ENCODE measurements around the gene NOX3.
"Not testable (repeated sequence)": the region's sequence is repeated elsewhere in the genome, so short reads cannot be mapped to it uniquely, and the experiment has no call there.

Gene NOX3

DNA sequence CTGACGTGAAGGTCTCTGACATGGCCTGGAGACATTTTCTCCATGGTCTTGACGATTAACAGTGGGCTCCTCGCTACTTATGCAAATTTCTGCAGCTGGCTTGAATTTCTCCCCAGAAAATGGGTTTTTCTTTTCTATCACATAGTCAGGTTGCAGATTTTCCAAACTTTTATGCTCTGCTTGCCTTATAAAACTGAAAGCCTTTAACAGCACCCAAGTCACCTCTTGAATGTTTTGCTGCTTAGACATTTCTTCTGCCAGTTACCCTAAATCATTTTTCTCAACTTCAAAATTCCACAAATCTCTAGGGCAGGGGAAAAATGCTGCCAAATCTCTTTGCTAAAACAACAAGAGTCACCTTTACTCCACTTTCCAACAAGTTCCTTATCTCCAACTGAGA is 12.9 kb upstream of the NOX3 start:
- DNase-seq = not testable (repeated sequence)

DNA sequence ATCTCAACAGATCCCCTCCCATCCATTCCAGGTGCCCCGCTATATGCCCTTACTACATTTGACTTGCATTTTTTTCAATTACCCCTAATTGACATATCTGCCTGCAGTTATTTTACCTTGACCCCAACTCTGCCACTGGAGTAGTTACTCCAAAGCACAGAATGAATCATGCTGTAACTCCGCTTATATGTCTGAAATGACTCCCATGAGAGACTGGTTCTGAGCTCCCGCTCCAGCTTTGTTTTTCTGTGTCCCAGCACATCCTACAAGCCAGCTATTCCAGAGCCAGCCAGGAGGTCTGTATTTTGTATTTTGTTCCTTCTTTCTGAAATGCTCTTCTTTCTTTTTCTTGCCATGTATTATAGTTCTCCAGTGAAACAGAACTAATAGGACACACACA is 10.9 kb upstream of the NOX3 start:
- no peak for DNase-seq

DNA sequence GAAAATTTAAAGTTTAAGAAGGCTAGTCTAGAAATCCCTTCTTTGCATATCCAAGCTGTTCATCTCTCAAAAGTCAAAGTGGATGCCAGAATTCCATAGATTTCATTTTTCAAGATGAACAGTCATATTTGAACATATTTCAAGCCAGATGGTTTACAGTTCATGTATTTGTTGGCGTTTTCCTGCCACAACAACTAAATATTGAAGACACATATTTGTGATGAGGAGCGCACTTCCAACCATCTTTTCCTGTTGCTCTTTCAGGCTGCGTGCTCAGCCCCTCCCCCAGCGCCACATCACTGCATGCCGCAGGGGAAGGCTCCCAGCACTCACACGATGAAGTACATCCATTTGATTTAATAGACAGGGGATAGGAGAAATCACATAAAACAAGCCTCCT is 5.9 kb upstream of the NOX3 start:
- DNase-seq = no peak

DNA sequence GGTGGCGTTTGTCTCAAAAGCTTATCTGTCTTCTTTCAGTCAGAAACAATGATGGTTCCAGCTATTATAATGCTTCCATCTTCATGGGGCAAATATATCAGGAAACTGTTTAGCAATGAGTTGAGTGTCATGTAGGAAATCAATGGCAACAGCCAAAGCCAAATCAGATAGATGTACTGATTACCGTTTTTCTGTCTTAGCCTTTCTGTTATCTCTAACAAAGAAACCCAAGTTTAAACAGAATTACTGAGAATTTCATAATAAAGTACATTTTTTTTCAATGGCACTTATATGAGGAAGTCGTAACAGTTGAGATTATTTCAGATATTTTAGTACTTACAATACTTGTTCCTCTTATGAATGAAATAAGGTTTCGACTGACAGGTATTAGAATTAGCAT is 1.2 kb downstream of the NOX3 start:
- DNase-seq = no peak

DNA sequence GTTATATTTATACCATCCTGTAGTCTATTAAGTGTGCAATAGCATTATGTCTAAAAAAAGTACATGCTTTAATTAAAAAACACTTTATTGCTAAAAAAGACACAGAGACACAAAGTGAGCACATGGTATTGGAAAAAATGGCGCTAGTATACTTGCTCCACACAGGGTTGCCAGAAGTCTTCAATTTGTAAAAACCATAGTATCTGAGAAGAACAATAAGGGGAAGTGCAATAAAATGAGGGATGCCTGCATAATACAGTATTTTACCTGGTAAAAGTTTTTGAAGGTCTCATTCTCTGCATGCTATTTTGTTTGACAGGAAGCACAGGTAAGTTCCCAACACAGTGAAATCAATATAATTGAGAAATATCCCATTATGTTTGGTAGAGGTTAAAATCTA is 1.6 kb downstream of the NOX3 start:
- DNase-seq = no peak

DNA sequence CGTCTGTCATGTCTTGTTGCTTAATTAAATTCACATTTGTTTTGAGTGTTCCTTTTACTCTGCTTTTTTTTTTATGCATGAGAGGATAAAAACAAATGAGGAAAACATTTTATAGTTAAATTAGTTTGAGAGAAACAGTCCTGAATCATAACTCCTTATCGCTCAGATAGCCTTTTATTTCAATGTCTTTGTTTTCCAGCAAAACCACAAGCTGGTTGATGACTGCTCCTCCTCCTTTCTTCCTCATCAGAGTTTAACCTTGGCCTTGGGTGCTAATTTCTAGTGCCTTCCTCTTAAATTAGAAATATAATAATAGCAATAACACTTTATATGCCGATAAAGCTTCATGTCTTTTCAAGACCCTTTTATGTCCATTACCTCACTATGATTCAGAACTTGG is 3.1 kb downstream of the NOX3 start:
- DNase-seq = no peak

DNA sequence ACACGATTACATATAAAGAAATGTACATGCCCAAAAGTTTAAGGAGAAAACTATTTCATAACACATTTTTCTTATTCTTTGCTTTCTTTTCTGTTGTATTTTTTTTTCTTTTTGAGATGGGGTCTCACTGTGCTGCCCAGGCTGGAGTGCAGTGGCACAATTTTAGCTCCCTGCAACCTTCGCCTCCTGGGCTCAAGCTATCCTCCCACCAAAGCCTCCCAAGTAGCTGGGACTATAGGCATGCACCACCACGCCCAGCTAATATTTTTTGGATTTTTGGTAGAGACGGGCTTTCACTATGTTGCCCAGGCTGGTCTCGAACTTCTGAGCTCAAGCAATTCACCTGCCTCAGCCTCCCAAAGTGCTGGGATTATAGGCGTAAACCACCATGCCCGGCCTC is 4.1 kb downstream of the NOX3 start:
- DNase-seq = not testable (repeated sequence)

DNA sequence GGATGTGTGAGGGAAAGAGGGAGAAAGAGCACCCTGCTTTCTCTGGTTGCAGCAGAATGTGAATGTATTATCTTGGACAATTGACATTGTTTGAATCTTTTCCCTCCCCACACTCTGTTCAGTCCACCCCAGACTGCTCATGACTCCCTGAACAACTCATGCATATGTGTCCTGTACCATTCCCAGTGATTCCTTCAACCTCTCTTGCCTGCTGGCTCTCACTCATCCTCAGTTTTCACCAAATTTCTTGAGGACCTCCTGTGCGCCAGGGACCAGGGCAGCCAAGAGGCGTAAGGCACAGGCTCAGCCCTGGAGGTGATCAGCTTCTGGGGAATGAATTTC is 5.4 kb downstream of the NOX3 start:
- DNase-seq = no peak

DNA sequence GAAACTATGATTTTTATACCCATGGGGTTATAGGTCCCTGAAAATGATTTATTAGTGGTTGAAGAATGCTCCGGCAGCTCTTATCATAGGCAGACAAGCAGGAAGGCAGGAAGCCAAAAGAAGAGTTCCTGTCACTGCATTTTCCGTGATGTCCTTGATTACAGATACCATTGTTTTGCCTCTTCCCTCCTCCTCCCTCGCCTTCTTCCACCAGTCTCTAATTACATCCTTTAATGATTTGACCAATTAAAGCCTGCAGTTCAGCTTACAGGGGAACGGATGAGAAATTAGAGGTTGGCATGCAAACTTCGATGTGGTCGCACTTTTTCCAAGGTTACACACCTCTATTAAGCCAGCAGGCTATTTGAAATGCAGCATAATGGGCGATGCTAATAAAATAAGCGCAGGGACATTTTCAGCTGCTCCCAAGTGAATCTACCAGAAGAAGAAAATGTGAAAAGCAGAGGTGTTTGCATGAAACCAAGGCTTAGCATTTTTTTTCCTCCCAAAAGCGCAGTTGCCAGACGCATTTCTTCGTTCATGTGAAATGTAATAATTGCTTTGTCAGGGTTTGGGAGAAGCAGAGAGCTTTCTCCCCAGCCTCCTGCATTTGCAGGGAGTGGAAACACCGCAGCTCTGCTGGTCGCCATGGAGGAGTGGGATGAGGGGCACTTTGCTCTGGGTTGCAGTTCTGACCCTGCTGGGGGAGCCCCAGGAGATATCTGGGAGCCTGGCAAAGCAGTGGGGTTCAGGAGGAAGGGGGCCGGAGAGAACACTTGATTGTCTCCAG is 6.0 kb downstream of the NOX3 start:
- DNase-seq = no peak

DNA sequence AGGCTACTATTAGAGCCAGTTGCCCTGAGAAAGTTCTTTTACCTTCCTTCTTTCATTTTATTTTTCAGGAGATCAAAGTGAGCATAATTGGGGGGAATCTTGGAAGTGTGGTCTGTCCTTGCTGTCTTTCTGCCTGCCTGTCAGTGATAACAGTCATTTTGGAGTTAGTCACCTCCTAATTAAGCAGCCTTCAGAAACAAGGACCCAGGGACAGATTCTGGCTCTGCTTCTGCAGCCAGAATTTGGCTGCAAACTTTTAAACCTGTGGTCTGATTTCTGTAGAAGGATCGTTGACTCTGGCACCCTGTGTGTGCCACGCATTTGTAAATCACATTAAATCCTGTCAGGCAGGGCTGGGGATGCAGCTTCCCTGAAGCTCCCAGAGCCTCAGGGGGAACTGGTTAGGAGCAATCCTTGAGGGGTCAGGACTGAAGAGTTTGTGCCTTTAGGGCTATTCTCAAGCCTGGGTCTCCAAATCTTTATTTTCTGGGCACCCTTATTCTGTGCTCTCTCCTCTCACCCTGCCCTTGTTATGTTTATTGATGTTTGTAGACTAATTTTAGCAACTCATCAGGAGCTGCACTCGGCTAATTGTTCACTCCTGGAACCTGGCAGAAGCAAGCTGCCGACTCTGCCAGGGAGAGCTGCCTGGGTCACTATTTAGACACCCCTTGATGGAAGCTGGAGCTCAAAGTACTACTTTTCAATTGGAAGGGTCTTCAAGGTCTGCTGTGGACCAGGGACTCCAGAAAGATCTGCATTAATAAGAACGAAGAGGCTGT is 6.8 kb downstream of the NOX3 start:
- DNase-seq = no peak

DNA sequence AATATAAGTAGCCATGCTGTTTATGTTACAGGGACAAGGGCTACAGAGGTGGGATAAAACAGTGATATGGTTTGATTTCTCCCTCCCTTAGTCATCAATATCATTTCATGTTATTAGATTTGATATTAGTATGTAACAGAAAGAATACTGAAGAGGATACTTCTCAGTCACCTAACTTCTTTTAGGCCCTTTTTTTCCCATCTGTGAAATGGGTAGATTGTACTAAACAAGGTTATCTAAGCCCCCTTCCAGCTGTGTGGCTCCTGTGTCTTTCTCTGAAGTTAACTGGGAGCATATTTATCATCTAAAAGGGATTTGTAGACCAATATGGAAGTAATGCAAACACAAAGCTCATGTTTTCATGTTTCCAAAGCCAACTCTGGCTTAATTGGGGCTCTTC is 7.7 kb downstream of the NOX3 start:
- no peak for DNase-seq

DNA sequence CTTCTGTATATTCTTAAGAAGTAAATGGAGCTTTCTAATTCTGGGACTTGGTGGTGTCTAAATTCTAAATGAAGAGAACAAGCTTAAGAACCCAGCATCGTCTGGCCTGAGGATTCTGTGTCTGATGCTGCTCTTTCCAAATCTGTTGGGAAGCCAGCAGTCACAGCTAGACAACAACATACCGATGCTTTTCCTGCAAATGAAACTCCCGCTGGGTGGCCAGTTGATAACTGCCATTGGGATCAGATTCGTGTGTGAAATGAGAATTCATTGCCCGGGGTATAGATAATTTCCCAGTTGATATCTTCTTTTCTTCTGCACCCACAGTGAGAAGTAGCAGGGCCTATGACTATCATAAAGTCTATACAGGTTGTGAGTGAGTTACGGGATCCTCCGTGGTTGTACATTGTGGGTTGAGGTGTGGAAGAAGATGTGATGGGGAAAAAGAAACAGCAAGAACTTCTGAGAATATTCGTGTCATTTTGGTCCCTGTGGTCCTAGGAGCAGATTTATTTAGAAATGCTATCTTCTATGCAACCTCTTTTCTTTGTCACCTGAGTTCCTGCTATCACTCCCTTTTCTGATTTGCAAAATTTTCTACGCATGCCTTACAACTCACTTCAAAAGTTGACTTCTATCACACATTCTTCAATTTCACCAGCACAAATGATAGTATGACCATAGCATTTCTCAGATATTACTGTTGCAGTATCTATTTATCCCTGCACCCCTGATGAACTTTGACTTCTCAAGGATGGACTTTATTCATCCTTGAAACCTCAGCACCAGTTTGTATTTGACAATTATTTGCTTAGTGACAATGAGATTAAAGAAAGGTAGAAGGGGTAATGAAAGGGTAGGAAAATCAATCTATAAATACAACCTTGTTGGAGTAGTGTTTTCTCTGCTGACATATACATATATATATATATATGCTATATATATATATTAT is 10.4 kb downstream of the NOX3 start:
- no peak for DNase-seq

DNA sequence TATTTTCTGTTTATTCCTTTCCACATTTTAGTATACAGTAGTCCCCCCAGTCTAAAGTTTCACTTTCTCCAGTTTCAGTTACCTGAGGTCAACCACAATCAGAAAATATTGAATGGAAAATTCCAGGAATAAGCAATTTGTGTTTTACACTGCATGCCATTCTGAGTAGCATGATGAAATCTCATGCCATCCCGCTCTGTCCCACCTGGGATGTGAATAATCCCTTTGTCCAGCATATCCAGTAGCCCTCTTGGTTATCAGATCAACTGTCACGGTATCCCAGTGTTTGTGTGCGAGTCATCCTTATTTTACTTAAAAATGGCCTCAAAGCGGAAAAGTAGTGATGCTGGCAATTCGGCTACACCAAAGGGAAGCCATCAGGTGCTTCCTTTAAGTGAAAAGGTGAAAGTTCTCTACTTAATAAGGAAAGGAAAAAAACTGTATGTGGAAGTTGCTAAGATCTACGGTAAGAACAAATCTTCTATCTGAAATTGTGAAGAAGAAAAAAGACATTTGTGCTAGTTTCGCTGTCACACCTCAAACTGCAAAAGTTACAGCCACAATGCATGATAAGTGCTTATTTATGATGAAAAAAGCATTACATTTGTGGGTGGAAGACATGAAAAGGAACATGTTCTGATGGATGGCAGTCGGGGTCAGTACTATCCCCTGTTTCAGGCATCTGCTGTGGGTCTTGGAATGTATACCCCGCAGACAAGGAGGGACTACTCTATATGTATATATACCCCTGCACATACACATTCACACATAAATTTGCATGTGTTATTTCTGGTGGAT is 11.3 kb downstream of the NOX3 start:
- no peak for DNase-seq

DNA sequence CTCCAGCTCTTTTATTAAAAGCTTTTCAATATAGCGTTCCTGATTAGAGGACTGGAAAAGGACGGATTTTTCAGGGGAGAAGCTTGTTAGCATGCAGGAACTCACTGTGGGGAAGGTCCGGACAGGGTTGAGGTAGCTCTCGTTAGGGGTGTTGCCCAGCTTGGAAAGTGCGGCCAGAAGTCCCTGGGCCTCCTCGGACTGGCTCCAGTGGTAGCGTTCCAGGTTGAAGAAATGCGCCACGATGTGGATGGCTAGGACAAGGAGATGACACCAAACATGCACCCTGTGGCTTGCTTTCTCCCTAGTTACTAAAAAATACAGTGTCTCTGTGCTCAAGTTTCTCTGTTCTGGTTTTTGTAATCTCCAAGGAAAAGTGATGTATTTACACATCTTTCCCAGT is 12.5 kb downstream of the NOX3 start:
- no peak for DNase-seq

DNA sequence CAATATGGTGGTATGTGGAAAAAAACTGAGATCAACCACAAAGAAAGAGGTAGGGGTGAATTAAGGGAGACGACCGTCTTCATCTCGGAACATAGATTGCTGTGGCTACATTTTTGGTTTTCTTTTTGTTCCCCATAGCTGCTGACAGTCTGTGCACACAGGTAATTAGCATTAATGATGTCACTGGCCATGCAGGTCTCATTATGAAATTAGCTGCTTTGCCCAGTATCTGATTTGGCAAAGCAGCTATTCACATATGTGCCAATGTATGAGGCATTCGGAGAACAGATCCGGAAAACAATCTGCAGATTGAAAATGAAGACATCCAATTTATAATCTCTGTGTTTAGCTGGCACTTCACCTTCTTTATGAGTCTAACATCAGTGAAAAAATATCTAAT is 13.1 kb downstream of the NOX3 start:
- no peak for DNase-seq

DNA sequence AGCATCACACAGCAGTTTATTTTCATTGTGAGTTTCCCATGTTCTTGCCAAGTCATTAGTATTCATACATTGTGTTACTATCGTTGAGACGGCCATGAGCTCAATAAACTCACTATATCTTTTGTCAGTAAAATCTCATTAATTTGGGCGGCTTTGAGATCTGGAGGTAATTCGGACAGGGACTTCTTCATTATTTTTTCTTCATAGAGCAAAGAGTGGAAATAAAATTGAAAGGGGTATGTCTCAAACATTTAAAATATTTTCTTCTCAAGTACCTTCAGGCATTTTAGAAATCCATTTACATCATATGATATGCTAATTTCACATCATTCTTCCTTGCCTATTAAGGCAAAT is 14.6 kb downstream of the NOX3 start:
- no peak for DNase-seq

DNA sequence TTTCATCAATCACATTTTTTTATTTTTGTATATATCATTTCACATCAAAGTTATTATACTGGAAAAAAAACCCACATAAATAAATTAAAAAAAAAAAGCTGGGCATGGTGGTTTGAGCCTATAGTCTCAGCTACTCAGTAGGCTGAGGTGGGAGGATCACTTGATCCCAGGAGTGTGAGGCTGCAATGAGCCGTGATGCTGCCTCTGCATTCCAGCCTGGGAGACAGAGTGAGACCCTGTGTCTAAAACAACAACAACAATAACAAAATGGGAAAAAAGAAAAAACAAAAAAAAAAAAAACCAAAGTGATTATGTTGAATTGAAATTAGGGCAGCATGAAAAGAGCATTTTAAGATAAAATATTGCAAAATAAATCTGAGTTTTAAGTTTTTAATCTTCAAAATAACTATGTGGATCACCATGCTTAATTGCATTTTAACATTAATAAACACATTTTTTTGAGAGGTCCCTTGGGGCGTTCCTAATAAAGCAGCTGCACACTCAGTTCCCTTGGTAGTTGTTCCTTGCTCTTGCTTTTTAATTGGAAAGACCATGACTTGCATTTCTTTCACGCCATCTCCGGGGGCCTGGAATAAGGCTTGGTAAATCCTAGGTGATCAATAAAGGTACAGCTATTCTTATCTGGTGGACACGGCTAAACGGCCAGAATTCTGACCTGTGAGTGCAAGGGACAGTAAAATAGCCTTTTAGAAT is 15.1 kb downstream of the NOX3 start:
- DNase-seq = no peak

DNA sequence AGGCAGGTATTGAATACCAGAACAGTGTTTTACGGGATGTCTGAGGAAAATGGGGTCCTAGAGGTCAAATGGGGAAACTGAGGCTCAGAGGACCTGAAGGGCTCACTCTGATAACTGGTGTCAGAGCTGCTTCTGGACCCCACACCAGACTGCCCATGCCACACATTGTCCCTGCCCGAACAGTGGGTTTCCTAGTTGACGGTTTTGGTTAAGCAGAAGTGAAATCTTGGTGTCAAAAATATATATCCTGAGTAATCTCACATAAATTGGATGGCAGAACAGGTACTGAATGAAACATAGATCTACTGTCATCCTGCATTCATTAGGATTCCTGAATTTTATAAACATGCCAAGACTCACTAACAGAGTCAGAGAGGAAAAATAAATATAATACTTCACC is 16.3 kb downstream of the NOX3 start:
- no peak for DNase-seq

DNA sequence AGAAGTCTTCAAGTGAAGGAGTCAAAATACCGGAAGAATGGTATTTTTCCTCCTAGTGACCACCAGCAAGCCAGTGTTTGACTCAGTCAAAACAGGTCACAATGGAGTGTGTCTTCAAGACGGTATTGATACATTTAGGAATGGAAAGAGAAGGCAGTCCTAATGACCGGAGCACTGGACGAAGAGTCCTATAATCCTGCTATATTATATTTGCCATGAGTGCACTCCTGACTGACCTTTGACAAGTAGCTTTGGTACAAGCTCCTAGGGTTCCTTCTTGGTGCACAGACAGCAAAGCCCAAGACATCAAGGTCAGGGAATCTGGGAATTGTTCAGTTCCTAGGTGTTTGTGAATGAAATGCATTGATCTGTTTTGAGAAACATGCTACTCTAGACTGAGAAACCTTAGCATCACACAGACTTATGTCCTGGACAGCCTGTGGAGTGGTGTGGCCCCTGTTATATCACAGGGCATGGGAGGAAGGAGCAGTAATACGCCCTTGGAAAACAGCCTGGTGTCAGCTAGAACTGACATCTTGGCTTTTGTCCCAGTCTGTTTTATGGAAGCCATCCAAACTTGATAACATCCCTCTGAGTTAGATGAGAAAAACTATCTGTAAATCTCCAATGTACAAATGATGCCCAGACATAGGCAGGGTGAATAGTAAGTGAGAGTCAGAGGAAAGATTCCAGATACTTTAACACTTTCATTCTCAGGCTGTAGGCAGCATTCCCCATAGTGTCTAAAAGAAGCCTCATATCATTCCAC is 18.5 kb downstream of the NOX3 start:
- no peak for DNase-seq

DNA sequence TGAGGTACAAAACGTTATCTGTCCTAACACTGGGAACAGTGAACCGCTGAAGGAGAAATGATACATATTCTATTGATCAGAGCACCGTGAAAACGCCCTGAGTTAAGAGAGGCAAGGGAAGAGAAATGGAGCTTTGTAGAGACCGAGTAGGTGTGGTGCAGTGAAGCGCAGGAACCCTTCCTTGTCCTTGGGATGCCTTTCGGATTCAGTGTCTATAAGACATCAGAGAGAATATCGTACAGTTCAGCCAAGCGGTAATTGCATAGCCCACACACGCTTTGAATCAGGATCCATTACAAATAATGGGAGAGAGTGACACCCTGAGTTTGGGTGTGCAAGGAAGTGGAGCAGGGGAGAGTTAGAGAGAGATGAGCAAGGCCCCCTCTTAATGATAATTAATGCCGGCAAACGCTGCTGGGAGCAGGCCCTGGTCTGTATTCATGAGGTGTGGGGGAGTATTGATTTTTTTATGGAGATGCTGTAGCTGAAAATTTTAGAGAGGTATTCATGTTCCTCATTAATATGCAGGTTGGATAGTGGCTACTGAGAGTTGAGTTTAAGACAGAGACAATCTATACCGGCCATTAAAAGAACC is 20.7 kb downstream of the NOX3 start:
- no peak for DNase-seq

DNA sequence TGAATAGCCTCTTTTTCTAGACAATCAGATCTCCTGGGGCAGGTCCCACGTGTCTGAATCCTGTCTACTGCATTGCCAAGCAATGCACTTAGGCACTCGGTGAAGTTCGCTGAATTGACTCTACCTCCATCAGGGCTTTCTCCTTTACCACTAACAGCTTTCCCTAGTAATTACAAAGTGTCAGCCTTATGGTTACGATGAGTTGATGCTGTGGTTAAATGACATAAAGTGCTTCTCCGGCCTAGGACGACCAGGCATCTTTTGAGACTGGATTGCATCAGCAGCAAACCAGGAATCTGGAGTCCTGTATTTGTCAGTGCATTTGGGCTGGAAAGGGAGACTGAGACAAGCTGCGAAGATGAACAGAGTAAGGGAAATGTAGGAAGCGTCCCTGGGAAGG is 21.5 kb downstream of the NOX3 start:
- no peak for DNase-seq
